Mesenchymal stem cell (in vitro differentiated cells and primary cell): ENCODE results near the gene C19orf25.

Experiments
- DNase-seq: peaks from one replicate; pipeline ENCODE4 v3.0.0-alpha.2; 2013
- H2AFZ ChIP-seq: one replicate; pipeline ENCODE4 v1.6.1; 2013; ENCODE audit warnings: low read depth, mild to moderate bottlenecking, control low read depth, inconsistent platforms, low read length, moderate library complexity
- H2AK5ac ChIP-seq: 2 replicates; pipeline ENCODE4 v1.6.1; 2013; ENCODE audit warnings: low read length, moderate library complexity, mild to moderate bottlenecking, inconsistent platforms; ENCODE audit not compliant: severe bottlenecking
- H2BK120ac ChIP-seq: one replicate; pipeline ENCODE4 v1.6.1; 2013; ENCODE audit warnings: low read depth, mild to moderate bottlenecking, inconsistent platforms, low read length, moderate library complexity
- H2BK12ac ChIP-seq, 2 experiments: one replicate each; pipeline ENCODE4 v1.6.1; 2013; ENCODE audit warnings: inconsistent platforms in 2 of 2, low read length in 2 of 2, mild to moderate bottlenecking in 2 of 2, moderate library complexity in 2 of 2, control low read depth in 1 of 2
- H2BK15ac ChIP-seq: one replicate; pipeline ENCODE4 v1.6.1; 2013; ENCODE audit warnings: mild to moderate bottlenecking, low read depth, inconsistent platforms; ENCODE audit not compliant: poor library complexity, severe bottlenecking
- H2BK5ac ChIP-seq: 2 replicates; pipeline ENCODE4 v1.6.1; 2013; ENCODE audit warnings: low read depth, mild to moderate bottlenecking, low read length, control low read depth, inconsistent platforms; ENCODE audit not compliant: poor library complexity, severe bottlenecking
- H3K14ac ChIP-seq, 2 experiments: one replicate each; pipeline ENCODE4 v1.6.1; 2013; ENCODE audit warnings: inconsistent platforms in 2 of 2, low read length in 2 of 2, control low read depth in 1 of 2, mild to moderate bottlenecking in 1 of 2, moderate library complexity in 1 of 2
- H3K18ac ChIP-seq, 2 experiments: one replicate each; pipeline ENCODE4 v1.6.1; 2013; ENCODE audit warnings: inconsistent platforms in 2 of 2, low read length in 2 of 2, control low read depth in 1 of 2, low read depth in 1 of 2, mild to moderate bottlenecking in 1 of 2
- H3K23ac ChIP-seq, 2 experiments: one replicate each; pipeline ENCODE4 v1.6.1; 2013; ENCODE audit warnings: inconsistent platforms in 2 of 2, low read length in 2 of 2, mild to moderate bottlenecking in 2 of 2, moderate library complexity in 2 of 2, control low read depth in 1 of 2
- H3K27ac ChIP-seq: 2 replicates; pipeline ENCODE4 v1.5.1; 2013; ENCODE audit warnings: mild to moderate bottlenecking, moderate library complexity, low read length, control low read depth, inconsistent platforms; ENCODE audit not compliant: poor library complexity, severe bottlenecking
- H3K27me3 ChIP-seq, 2 experiments: 2 replicates each; pipeline versions ENCODE4 v1.6.1 to v1.7.0; 2013; ENCODE audit warnings: low read length in 2 of 2, mild to moderate bottlenecking in 2 of 2, moderate library complexity in 2 of 2, control low read depth in 1 of 2, inconsistent platforms in 1 of 2; ENCODE audit not compliant: control insufficient read depth in 1 of 2, insufficient read depth in 1 of 2
- H3K36me3 ChIP-seq, 2 experiments: 2 replicates each; pipeline versions ENCODE4 v1.6.1 to v1.7.0; 2013; ENCODE audit warnings: low read length in 2 of 2, control low read depth in 1 of 2, inconsistent platforms in 1 of 2, low read depth in 1 of 2, mild to moderate bottlenecking in 1 of 2; ENCODE audit not compliant: insufficient read depth in 2 of 2, control insufficient read depth in 1 of 2
- H3K4ac ChIP-seq, 2 experiments: one replicate each; pipeline ENCODE4 v1.6.1; 2013; ENCODE audit warnings: inconsistent platforms in 2 of 2, low read length in 2 of 2, mild to moderate bottlenecking in 2 of 2, moderate library complexity in 2 of 2, control low read depth in 1 of 2, low read depth in 1 of 2
- H3K4me1 ChIP-seq: 2 replicates; pipeline ENCODE4 v1.6.1; 2013; ENCODE audit warnings: low read depth, low read length, control low read depth; ENCODE audit not compliant: control insufficient read depth, insufficient read depth
- H3K4me2 ChIP-seq: 2 replicates; pipeline ENCODE4 v1.6.1; 2013; ENCODE audit warnings: low read length, mild to moderate bottlenecking, inconsistent platforms; ENCODE audit not compliant: poor library complexity, severe bottlenecking
- H3K4me3 ChIP-seq, 2 experiments: 2 replicates each; pipeline versions ENCODE4 v1.5.1 to v1.7.0; 2013; ENCODE audit warnings: low read length in 2 of 2, mild to moderate bottlenecking in 2 of 2, control low read depth in 1 of 2, low read depth in 1 of 2; ENCODE audit not compliant: insufficient read depth in 1 of 2
- H3K79me1 ChIP-seq: replicated peaks from 2 replicates; pipeline ENCODE4 v1.6.1; 2013; ENCODE audit warnings: mild to moderate bottlenecking, control low read depth, low read length, inconsistent platforms; ENCODE audit not compliant: poor library complexity, severe bottlenecking
- H3K9ac ChIP-seq: 2 replicates; pipeline ENCODE4 v1.7.0; 2013; ENCODE audit warnings: mild to moderate bottlenecking, low read length, moderate library complexity
- H3K9me3 ChIP-seq: 2 replicates; pipeline ENCODE4 v1.7.0; 2013; ENCODE audit warnings: mild to moderate bottlenecking, low read length; ENCODE audit not compliant: control insufficient read depth
- H4K8ac ChIP-seq: one replicate; pipeline ENCODE4 v1.6.1; 2013; ENCODE audit warnings: inconsistent platforms, mild to moderate bottlenecking, low read length, moderate library complexity
- H4K91ac ChIP-seq: one replicate; pipeline ENCODE4 v1.6.1; 2013; ENCODE audit warnings: mild to moderate bottlenecking, low read length, inconsistent platforms
- WGBS: methylation state at CpG from one replicate; pipeline ENCODE4 v1.1.7; 2013; ENCODE audit warnings: mixed read lengths; 5-methylcytosine and 5-hydroxymethylcytosine counted together

Gene C19orf25

DNA sequence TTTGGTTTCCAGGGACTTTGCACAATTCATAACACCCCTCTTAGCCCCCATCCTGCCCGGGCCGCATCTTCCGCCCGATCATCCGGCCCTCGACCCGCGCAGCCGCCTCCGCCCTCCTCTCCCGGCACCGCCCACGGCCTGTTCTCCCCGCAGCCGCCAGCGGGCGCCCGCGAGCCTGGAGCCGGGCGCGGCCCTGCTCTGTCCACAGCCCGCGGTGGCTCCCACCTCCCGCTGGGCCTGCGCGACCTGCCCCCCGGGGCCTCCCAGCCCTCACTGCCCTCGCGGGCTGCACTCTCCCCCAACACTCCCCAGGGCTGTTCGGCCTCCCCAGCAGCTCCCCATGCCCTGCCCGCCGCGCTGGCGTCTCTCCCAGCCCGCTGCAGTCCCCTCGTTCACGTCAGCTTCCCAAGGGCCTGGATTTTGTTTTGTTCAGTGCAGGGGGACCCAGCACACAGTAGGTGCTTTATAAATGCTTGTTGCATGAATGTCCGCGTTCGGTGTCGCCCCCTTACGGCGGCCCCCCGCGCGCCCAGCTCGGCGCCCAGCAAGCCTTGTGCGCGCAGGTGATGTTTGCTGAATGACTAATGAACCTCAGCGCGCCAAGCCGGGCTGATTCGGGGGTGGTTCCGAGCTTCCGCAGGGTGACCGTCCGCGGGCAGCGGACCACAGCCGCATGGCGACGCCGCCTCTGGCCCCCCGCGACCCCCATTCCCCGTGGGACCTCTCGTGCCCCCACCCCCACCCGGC is 33.7 kb downstream of the C19orf25 start:
- peak; percentile 67 for DNase-seq
- no peak overlapping the region for H2BK5ac ChIP-seq
- peak overlapping the region; percentile 8 to 90 for H3K18ac ChIP-seq
- no peak overlapping the region for H3K27ac ChIP-seq
- H3K4me3 ChIP-seq: peak overlapping the region; percentile 44 to 53
- H4K8ac ChIP-seq: no peak overlapping the region
- no peak overlapping the region for H2AK5ac ChIP-seq
- H3K14ac ChIP-seq: no peak overlapping the region
- H4K91ac ChIP-seq: no peak overlapping the region
- H2BK12ac ChIP-seq: no peak overlapping the region
- peak overlapping the region in 1 of 2 experiments; percentile 77 for H3K23ac ChIP-seq
- no peaks in the 10 kb centered on the region for H3K9me3 ChIP-seq
- H3K79me1 ChIP-seq: peaks cover 6% of the 10 kb centered on the region
- peak overlapping the region; percentile 59 for H2AFZ ChIP-seq
- no peak overlapping the region for H3K9ac ChIP-seq
- peaks cover 46% of the 10 kb centered on the region for H3K4me1 ChIP-seq
- H2BK15ac ChIP-seq: peak overlapping the region; percentile 57
- peak overlapping the region; percentile 84 for H3K4me2 ChIP-seq
- peaks cover 27 to 30% of the 10 kb centered on the region in 2 experiments for H3K36me3 ChIP-seq
- H3K27me3 ChIP-seq: peaks cover 30 to 40% of the 10 kb centered on the region in 2 experiments
- no peak overlapping the region for H2BK120ac ChIP-seq
- WGBS: 1% methylated on average over 51 of the region's 70 CpGs
- peak overlapping the region in 1 of 2 experiments; percentile 69 for H3K4ac ChIP-seq

DNA sequence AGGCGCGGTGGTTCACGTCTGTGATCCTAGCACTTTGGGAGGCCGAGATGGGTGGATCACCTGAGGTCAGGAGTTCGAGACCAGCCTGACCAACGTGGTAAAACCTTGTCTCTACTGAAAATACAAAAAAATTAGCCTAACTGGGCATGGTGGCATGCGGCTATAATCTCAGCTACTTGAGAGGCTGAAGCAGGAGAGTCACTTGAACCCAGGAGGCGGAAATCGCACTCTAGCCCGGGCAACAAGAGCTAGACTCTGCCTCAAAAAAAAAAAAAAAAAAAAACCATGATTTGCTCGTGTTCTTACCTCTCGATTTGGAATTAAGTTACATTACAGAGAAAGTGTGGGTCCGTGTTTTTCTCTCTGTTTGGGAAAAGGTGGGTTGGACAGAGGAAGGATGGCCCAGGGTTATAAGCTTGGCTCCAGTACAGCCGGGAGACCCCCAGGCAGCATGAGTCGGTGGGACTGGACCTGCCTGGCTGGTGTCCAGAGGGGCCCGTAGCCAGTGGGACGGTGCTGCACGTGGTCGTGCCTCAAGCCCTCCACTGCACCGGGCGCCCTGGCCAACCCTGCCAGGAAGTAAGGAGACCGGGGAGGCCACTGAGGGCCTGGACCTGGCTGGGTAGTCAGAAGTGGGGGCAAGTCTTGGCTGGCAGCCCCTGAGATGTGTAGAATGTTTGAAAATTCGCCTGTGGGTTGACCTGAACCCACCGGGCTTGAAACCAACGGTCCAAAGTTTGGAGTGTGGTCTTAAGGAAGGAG is 37.2 kb downstream of the C19orf25 start:
- DNase-seq: no peak
- Histone ChIP-seq H2BK5ac (no peak overlapping the region), H2BK12ac (no peak overlapping the region), H3K4me1 (peaks cover 54% of the 10 kb centered on the region), H3K4me2 (no peak overlapping the region), H3K4ac (no peak overlapping the region), H3K23ac (no peak overlapping the region), H3K79me1 (peaks cover 6% of the 10 kb centered on the region), H4K8ac (no peak overlapping the region), H2AK5ac (no peak overlapping the region), H3K9me3 (no peaks in the 10 kb centered on the region), H3K4me3 (no peak overlapping the region), H2BK15ac (no peak overlapping the region), H2AFZ (no peak overlapping the region), H2BK120ac (no peak overlapping the region), H4K91ac (no peak overlapping the region), H3K27ac (no peak overlapping the region), H3K36me3 (peaks cover 39% of the 10 kb centered on the region in 2 experiments), H3K9ac (no peak overlapping the region), H3K18ac (no peak overlapping the region), H3K27me3 (peaks cover 4 to 8% of the 10 kb centered on the region in 2 experiments), H3K14ac (no peak overlapping the region)
- 95% methylated on average over 22 of the region's 25 CpGs for WGBS

DNA sequence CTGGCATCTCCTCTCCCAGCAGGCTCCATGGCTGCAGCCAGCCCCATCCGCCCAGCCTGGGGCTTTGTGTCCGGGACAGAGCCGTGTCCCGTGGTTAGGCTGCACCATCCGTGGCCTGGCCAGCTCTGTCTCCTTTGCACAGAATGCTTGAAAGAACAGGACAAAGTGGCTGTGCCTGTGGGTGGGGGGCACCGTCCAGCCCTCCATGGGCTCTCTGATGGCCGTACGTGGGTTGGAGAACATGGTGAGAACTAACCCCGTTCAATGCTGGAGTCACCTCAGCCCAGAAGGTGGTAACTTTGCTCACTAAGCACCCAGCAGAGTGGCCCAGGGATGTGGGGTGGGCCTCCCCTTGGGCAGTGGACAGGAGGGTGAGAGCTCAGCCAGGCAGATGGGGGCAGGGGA is 38.0 kb downstream of the C19orf25 start:
- Histone ChIP-seq H3K23ac (no peak overlapping the region), H4K91ac (no peak overlapping the region), H3K27ac (no peak overlapping the region), H3K9me3 (no peaks in the 10 kb centered on the region), H3K36me3 (peaks cover 39 to 44% of the 10 kb centered on the region in 2 experiments), H3K14ac (no peak overlapping the region), H2BK15ac (no peak overlapping the region), H3K4me2 (no peak overlapping the region), H2BK120ac (no peak overlapping the region), H3K79me1 (peaks cover 11% of the 10 kb centered on the region), H3K4me1 (peaks cover 49% of the 10 kb centered on the region), H4K8ac (no peak overlapping the region), H2AK5ac (no peak overlapping the region), H3K4me3 (no peak overlapping the region), H3K4ac (peak overlapping the region in 1 of 2 experiments; percentile 37), H2AFZ (no peak overlapping the region), H2BK5ac (no peak overlapping the region), H2BK12ac (no peak overlapping the region), H3K9ac (peak overlapping the region; percentile 29), H3K27me3 (no peaks in the 10 kb centered on the region), H3K18ac (no peak overlapping the region)
- WGBS: 97% methylated on average over 9 of the region's 9 CpGs
- DNase-seq: no peak

DNA sequence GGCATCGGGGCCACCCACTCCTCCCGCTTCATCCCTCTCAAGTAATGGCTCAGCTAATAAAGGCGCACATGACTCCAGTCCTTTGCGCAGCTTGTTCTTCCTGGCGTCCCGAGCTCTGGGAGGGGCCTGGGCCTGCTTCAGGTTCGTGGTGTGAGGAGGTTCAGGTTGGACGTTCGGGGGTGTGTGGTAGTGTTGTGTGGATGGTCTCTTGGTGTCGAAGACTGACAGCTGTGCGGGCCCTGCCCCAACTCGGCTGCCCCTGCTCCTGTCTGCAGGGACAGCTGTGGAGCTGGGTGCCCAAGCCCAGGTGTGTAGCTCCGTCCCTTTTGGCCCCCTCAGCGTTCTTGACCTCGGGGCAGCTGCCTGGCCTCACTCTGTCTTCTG is 38.6 kb downstream of the C19orf25 start:
- Histone ChIP-seq H3K14ac (no peak overlapping the region), H3K27ac (no peak overlapping the region), H2BK12ac (no peak overlapping the region), H3K79me1 (peaks cover 13% of the 10 kb centered on the region), H3K4me1 (peaks cover 42% of the 10 kb centered on the region), H3K36me3 (peaks cover 43 to 49% of the 10 kb centered on the region in 2 experiments), H3K27me3 (no peaks in the 10 kb centered on the region), H2AK5ac (no peak overlapping the region), H2BK5ac (no peak overlapping the region), H3K4me3 (peak overlapping the region in 1 of 2 experiments; percentile 7), H3K9me3 (no peaks in the 10 kb centered on the region), H3K4me2 (peak overlapping the region; percentile 11), H4K91ac (no peak overlapping the region), H3K9ac (peak overlapping the region; percentile 29), H3K23ac (no peak overlapping the region), H3K18ac (no peak overlapping the region), H2AFZ (no peak overlapping the region), H3K4ac (no peak overlapping the region), H4K8ac (no peak overlapping the region), H2BK15ac (no peak overlapping the region), H2BK120ac (no peak overlapping the region)
- no peak for DNase-seq
- WGBS: 93% methylated on average over 14 of the region's 15 CpGs
